HG03469 (cell line): ENCODE measurements around the gene ACAP3.

Source experiments
- ATAC-seq: cut with Tn5 transposase; IDR thresholded peaks from one replicate; pipeline ENCODE4 v1.9.1; 2021; ENCODE audit warnings: mild to moderate bottlenecking, moderate library complexity, moderate number of reproducible peaks; ENCODE audit not compliant: unreplicated experiment

ACAP3 gene

GRCh38 chr1:1290238-1290731 is 17.4 kb downstream of the ACAP3 start:
- no peak for ATAC-seq

- ATAC-seq = no peak
These were observed 20.2 kb downstream of the ACAP3 start for GRCh38 chr1:1287288-1288110.

GRCh38 chr1:1286313-1287261 is 21.1 kb downstream of the ACAP3 start:
- no peak for ATAC-seq

- ATAC-seq = no peak
These were observed 22.0 kb downstream of the ACAP3 start for GRCh38 chr1:1285611-1286311.

GRCh38 chr1:1285102-1285571 is 22.6 kb downstream of the ACAP3 start:
- no peak for ATAC-seq

GRCh38 chr1:1284221-1285101 is 23.3 kb downstream of the ACAP3 start:
- no peak for ATAC-seq

- no peak for ATAC-seq
These were observed 23.9 kb downstream of the ACAP3 start for GRCh38 chr1:1283821-1284220.

GRCh38 chr1:1282998-1283397 is 24.7 kb downstream of the ACAP3 start:
- no peak for ATAC-seq

GRCh38 chr1:1281533-1282321 is 26.0 kb downstream of the ACAP3 start:
- no peak for ATAC-seq

GRCh38 chr1:1280782-1281481 is 26.8 kb downstream of the ACAP3 start:
- ATAC-seq = no peak

- no peak for ATAC-seq
These were observed 28.7 kb downstream of the ACAP3 start for GRCh38 chr1:1279028-1279427.

- no peak for ATAC-seq
These were observed 29.1 kb downstream of the ACAP3 start for GRCh38 chr1:1278620-1279019.

GRCh38 chr1:1275836-1276235 is 31.9 kb downstream of the ACAP3 start:
- ATAC-seq = no peak

GRCh38 chr1:1274931-1275431 is 32.7 kb downstream of the ACAP3 start:
- no peak for ATAC-seq

GRCh38 chr1:1274299-1274930 is 33.3 kb downstream of the ACAP3 start:
- ATAC-seq = no peak

GRCh38 chr1:1273512-1274298 is 34.0 kb downstream of the ACAP3 start, which contains the start of gene UBE2J2:
Gene UBE2J2, minus strand, starts transcription at chr1:1273854. Its CDS starts 5,862 bp downstream, at chr1:1267992.
- ATAC-seq = no peak

- ATAC-seq = no peak
These were observed 34.6 kb downstream of the ACAP3 start for GRCh38 chr1:1273209-1273511.
